Thyroid gland (tissue), 4 donors: Measurements from ENCODE around the gene SLC6A12.
"Not testable (repeated sequence)": the region's sequence is repeated elsewhere in the genome, so short reads cannot be mapped to it uniquely, and the experiment has no call there.

Experiments used
- POLR2A ChIP-seq, 2 donors: fragments of 450-650 bp; IDR thresholded peaks; one replicate each; pipeline ENCODE4 v1.6.1; 2017; ENCODE audit warnings: antibody characterized with exemption in 2 of 2, mild to moderate bottlenecking in 2 of 2, moderate library complexity in 1 of 2
- TF ChIP-seq, protein P1 (sequence below), 6 experiments: fragments of 200-600 bp in 3 of 6; fragments of 450-650 bp in 3 of 6; sonication (generic) in 3 of 6; IDR thresholded peaks; one replicate each; pipeline ENCODE4 v1.5.1; 2016 to 2019; ENCODE audit warnings: antibody characterized with exemption in 6 of 6, mild to moderate bottlenecking in 2 of 6, inconsistent platforms in 1 of 6, moderate library complexity in 1 of 6

DNA sequence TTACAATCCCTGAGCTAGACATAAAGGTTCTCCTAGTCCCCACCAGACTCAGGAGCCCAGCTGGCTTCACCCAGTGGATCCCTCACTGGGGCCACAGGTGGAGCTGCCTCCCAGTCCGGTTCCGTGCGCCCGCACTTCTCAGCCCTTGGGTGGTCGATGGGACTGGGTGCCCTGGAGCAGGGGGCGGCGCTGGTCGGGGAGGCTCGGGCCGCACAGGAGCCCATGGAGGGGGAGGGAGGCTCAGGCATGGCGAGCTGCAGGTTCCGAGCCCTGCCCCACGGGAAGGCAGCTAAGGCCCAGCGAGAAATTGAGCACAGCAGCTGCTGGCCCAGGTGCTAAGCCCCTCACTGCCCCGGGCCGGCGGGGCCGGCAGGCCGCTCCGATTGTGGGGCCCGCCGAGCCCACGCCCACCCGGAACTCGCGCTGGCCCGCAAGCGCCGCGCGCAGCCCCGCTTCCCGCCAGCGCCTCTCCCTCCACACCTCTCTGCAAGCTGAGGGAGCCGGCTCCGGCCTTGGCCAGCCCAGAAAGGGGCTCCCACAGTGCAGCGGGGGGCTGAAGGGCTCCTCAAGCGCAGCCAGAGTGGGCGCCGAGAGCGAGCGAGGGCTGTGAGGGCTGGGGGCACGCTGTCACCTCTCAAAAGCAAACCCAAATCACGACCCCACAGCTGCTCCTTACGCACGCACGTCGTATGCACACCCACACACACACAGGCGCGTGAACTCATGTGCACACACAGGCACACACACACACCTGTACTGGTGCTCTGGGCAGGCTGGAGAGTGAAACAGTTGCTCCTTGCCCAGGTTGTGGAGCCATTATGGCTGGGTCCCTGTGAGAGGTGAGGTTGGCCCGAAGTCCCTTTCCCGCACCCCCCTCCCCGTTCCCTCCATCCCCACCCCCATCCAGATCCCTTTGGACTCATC lies 25.7 kb downstream of the SLC6A12 start:
- TF ChIP-seq, protein P1, sequence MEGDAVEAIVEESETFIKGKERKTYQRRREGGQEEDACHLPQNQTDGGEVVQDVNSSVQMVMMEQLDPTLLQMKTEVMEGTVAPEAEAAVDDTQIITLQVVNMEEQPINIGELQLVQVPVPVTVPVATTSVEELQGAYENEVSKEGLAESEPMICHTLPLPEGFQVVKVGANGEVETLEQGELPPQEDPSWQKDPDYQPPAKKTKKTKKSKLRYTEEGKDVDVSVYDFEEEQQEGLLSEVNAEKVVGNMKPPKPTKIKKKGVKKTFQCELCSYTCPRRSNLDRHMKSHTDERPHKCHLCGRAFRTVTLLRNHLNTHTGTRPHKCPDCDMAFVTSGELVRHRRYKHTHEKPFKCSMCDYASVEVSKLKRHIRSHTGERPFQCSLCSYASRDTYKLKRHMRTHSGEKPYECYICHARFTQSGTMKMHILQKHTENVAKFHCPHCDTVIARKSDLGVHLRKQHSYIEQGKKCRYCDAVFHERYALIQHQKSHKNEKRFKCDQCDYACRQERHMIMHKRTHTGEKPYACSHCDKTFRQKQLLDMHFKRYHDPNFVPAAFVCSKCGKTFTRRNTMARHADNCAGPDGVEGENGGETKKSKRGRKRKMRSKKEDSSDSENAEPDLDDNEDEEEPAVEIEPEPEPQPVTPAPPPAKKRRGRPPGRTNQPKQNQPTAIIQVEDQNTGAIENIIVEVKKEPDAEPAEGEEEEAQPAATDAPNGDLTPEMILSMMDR (IDR thresholded peaks at IDR 0.05): not testable (repeated sequence)
- TF ChIP-seq POLR2A (IDR thresholded peaks at IDR 0.05): not testable (repeated sequence)
